ENCODE measurements around the gene SLC27A2. TPM values are rescaled to one million over a fixed set of nuclear protein-coding genes. Genes with fewer than 3 reads are reported as not detected.

SLC27A2 gene
- polyA plus RNA-seq, 1 donor: 29.6 TPM

DNA sequence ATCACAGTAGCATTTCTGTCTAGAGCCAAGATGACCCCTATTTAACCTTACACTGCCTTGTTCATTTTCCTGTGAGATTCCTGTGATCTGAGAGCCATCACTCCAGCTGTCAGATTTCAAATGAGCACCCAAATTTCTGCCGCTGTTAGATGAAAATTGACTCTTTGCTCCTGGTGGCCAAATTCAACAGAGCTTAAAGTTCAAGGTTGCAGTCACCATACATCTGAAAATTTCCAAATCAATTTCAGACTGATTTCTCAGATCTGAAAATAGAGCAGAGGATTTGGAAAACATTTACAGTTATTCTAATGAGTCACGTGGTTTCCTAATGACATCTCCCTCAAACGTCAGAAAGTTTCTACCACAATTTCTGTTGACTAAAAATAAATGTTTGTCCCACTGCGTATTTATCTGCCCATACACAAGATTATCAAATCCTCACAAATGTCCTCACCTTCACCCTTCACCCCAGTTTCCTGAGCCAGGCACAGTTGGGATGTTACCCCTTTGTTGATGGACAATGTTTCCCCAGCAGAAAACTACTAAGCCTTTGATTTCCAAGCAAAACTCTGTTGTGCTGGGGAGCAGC lies 67.1 kb downstream of the SLC27A2 start:
- Histone ChIP-seq H3K36me3 (ENCODE audit: control insufficient read depth, insufficient read depth, low read length) (no peaks in the 10 kb centered on the region), H3K27ac (ENCODE audit: low read length) (no peak overlapping the region), H3K4me3 (ENCODE audit: low read length) (no peak overlapping the region), H3K9me3 (ENCODE audit: control insufficient read depth, low read depth, low read length) (no peaks in the 10 kb centered on the region), H3K4me1 (ENCODE audit: control insufficient read depth, insufficient read depth, low read length) (no peaks in the 10 kb centered on the region), H3K27me3 (ENCODE audit: control insufficient read depth, insufficient read depth, low read length) (no peaks in the 10 kb centered on the region)
- no peak for DNase-seq
- 86% methylated on average over 2 of the region's 4 CpGs for WGBS (ENCODE audit: insufficient coverage, low lambda C conversion rate)

GRCh38 chr15:50249704-50250103 lies 67.7 kb downstream of the SLC27A2 start:
- no CpG with 5 or more reads among the region's 2 CpGs for WGBS (ENCODE audit: insufficient coverage, low lambda C conversion rate)
- no peak overlapping the region for H3K4me3 ChIP-seq (ENCODE audit: low read length)
- H3K4me1 ChIP-seq (ENCODE audit: control insufficient read depth, insufficient read depth, low read length): no peaks in the 10 kb centered on the region
- DNase-seq: no peak
- no peaks in the 10 kb centered on the region for H3K27me3 ChIP-seq (ENCODE audit: control insufficient read depth, insufficient read depth, low read length)
- no peaks in the 10 kb centered on the region for H3K36me3 ChIP-seq (ENCODE audit: control insufficient read depth, insufficient read depth, low read length)
- no peak overlapping the region for H3K27ac ChIP-seq (ENCODE audit: low read length)
- H3K9me3 ChIP-seq (ENCODE audit: control insufficient read depth, low read depth, low read length): no peaks in the 10 kb centered on the region

DNA sequence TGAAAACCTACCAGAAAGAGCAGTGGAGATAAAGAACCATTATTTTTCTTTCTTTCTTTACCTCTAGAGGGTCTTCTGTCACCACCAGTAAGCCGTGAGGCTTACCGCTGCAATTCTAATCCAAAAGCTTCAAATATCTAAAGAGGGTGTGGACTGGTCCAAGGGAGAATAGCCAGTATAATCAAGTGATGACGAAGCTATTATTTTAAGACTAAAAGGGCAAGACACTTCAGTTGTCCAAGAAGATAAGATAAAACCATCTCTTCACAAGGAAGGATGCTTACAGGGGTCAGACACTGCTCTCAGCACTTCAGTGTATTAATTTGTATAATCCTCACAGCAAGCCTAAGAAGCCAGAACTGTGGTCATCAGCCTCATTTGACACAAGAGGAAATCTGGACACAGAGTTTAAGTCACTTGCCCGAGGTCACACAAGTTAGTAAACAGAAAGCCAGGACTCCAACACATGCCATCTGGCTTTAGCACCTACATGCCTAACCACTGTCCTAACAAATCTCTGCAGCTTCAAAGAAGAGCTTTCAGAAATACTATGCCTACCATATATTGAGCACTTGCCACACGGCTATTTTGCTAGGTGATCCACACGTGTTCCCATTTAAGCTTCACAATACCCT lies 68.9 kb downstream of the SLC27A2 start:
- DNase-seq: no peak
- Histone ChIP-seq H3K27me3 (ENCODE audit: control insufficient read depth, insufficient read depth, low read length) (no peaks in the 10 kb centered on the region), H3K4me1 (ENCODE audit: control insufficient read depth, insufficient read depth, low read length) (no peaks in the 10 kb centered on the region), H3K27ac (ENCODE audit: low read length) (no peak overlapping the region), H3K36me3 (ENCODE audit: control insufficient read depth, insufficient read depth, low read length) (no peaks in the 10 kb centered on the region), H3K9me3 (ENCODE audit: control insufficient read depth, low read depth, low read length) (no peaks in the 10 kb centered on the region), H3K4me3 (ENCODE audit: low read length) (no peak overlapping the region)
- 100% methylated on average over 1 of the region's 6 CpGs for WGBS (ENCODE audit: insufficient coverage, low lambda C conversion rate)

GRCh38 chr15:50251638-50252182 lies 69.7 kb downstream of the SLC27A2 start:
- Histone ChIP-seq H3K4me3 (ENCODE audit: low read length) (no peak overlapping the region), H3K4me1 (ENCODE audit: control insufficient read depth, insufficient read depth, low read length) (no peaks in the 10 kb centered on the region), H3K27me3 (ENCODE audit: control insufficient read depth, insufficient read depth, low read length) (no peaks in the 10 kb centered on the region), H3K9me3 (ENCODE audit: control insufficient read depth, low read depth, low read length) (no peaks in the 10 kb centered on the region), H3K27ac (ENCODE audit: low read length) (no peak overlapping the region), H3K36me3 (ENCODE audit: control insufficient read depth, insufficient read depth, low read length) (no peaks in the 10 kb centered on the region)
- no peak for DNase-seq
- 94% methylated on average over 4 of the region's 11 CpGs for WGBS (ENCODE audit: insufficient coverage, low lambda C conversion rate)

DNA sequence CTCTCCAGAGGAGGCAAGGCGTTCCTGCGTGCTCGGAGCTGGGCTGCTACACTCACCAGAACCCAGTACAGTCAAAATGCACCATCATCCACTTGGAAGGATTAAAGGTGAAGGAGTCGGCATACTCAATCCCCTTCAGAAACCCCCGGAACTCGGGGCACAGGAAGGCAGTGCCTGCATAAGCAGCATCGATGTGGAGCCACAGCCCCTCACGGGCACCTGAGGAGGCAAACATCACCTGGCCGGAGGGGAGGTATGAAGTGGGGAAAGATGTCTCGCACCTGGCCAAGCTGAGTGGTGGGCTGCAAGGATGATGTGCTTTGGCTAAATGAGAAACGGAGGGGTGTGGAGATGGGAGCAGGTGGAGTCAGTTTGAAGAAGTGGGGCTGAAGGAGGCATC lies 70.6 kb downstream of the SLC27A2 start:
- DNase-seq: no peak
- Histone ChIP-seq H3K4me1 (ENCODE audit: control insufficient read depth, insufficient read depth, low read length) (no peaks in the 10 kb centered on the region), H3K4me3 (ENCODE audit: low read length) (no peak overlapping the region), H3K27ac (ENCODE audit: low read length) (no peak overlapping the region), H3K9me3 (ENCODE audit: control insufficient read depth, low read depth, low read length) (no peaks in the 10 kb centered on the region), H3K27me3 (ENCODE audit: control insufficient read depth, insufficient read depth, low read length) (no peaks in the 10 kb centered on the region), H3K36me3 (ENCODE audit: control insufficient read depth, insufficient read depth, low read length) (no peaks in the 10 kb centered on the region)
- no CpG with 5 or more reads among the region's 11 CpGs for WGBS (ENCODE audit: insufficient coverage, low lambda C conversion rate)

DNA sequence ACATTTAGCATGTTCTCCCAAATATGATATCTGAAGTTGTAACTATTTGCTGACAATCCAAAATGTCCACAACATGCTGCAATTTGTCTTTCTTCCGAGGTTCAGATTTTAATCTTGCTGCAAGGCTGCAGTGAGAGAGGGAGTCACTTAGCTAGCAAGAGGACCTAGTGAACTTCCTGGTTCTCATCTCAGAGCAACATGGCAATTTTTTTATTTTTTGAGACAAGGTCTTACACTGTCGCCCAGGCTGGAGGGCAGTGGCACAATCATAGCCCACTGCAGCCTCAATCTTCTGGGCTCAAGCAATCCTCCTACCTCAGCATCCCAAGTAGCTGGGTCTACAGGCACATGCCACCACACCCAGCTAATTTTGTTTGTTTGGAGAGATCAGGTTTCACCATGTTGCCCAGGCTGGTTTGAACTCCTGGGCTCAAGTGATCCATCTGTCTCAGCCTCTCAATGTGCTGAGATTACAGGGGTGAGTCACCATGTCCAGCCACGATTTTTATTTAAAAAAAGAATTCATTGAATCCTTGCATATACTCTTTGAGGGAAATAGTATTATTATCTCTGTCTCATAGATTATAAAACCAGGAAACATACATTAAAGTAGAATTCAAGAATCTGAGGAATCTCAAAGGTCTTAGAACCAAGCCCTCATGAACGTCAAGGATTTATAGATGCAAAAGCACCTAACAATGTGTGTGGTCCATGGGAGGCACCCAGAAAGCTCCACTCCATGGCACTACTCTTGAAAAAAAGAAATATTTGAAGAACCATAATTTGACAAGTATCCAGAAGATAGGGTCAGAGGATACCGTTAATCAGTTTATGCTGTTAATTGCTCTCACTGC lies 74.4 kb downstream of the SLC27A2 start:
- H3K4me3 ChIP-seq (ENCODE audit: low read length): no peak overlapping the region
- H3K9me3 ChIP-seq (ENCODE audit: control insufficient read depth, low read depth, low read length): no peaks in the 10 kb centered on the region
- no peak for DNase-seq
- H3K27me3 ChIP-seq (ENCODE audit: control insufficient read depth, insufficient read depth, low read length): no peaks in the 10 kb centered on the region
- no CpG with 5 or more reads among the region's 5 CpGs for WGBS (ENCODE audit: insufficient coverage, low lambda C conversion rate)
- H3K36me3 ChIP-seq (ENCODE audit: control insufficient read depth, insufficient read depth, low read length): no peaks in the 10 kb centered on the region
- no peaks in the 10 kb centered on the region for H3K4me1 ChIP-seq (ENCODE audit: control insufficient read depth, insufficient read depth, low read length)
- H3K27ac ChIP-seq (ENCODE audit: low read length): no peak overlapping the region

- no peaks in the 10 kb centered on the region for H3K27me3 ChIP-seq (ENCODE audit: control insufficient read depth, insufficient read depth, low read length)
- no peak overlapping the region for H3K4me3 ChIP-seq (ENCODE audit: low read length)
- no peaks in the 10 kb centered on the region for H3K9me3 ChIP-seq (ENCODE audit: control insufficient read depth, low read depth, low read length)
- no peaks in the 10 kb centered on the region for H3K4me1 ChIP-seq (ENCODE audit: control insufficient read depth, insufficient read depth, low read length)
- WGBS (ENCODE audit: insufficient coverage, low lambda C conversion rate): no CpG with 5 or more reads among the region's 8 CpGs
- DNase-seq: no peak
- H3K27ac ChIP-seq (ENCODE audit: low read length): no peak overlapping the region
- H3K36me3 ChIP-seq (ENCODE audit: control insufficient read depth, insufficient read depth, low read length): no peaks in the 10 kb centered on the region
These were observed 75.3 kb downstream of the SLC27A2 start for GRCh38 chr15:50257332-50257731.

GRCh38 chr15:50257924-50258323 lies 75.9 kb downstream of the SLC27A2 start:
- Histone ChIP-seq H3K36me3 (ENCODE audit: control insufficient read depth, insufficient read depth, low read length) (no peaks in the 10 kb centered on the region), H3K9me3 (ENCODE audit: control insufficient read depth, low read depth, low read length) (no peaks in the 10 kb centered on the region), H3K27ac (ENCODE audit: low read length) (no peak overlapping the region), H3K4me1 (ENCODE audit: control insufficient read depth, insufficient read depth, low read length) (no peaks in the 10 kb centered on the region), H3K4me3 (ENCODE audit: low read length) (no peak overlapping the region), H3K27me3 (ENCODE audit: control insufficient read depth, insufficient read depth, low read length) (no peaks in the 10 kb centered on the region)
- no peak for DNase-seq
- WGBS (ENCODE audit: insufficient coverage, low lambda C conversion rate): 100% methylated on average over 2 of the region's 3 CpGs

- Histone ChIP-seq H3K36me3 (ENCODE audit: control insufficient read depth, insufficient read depth, low read length) (no peaks in the 10 kb centered on the region), H3K4me1 (ENCODE audit: control insufficient read depth, insufficient read depth, low read length) (no peaks in the 10 kb centered on the region), H3K27ac (ENCODE audit: low read length) (no peak overlapping the region), H3K4me3 (ENCODE audit: low read length) (no peak overlapping the region), H3K27me3 (ENCODE audit: control insufficient read depth, insufficient read depth, low read length) (no peaks in the 10 kb centered on the region), H3K9me3 (ENCODE audit: control insufficient read depth, low read depth, low read length) (no peaks in the 10 kb centered on the region)
- DNase-seq: no peak
- no CpG with 5 or more reads among the region's 5 CpGs for WGBS (ENCODE audit: insufficient coverage, low lambda C conversion rate)
These were observed 77.3 kb downstream of the SLC27A2 start for GRCh38 chr15:50259276-50259675.

- Histone ChIP-seq H3K4me1 (ENCODE audit: control insufficient read depth, insufficient read depth, low read length) (no peaks in the 10 kb centered on the region), H3K36me3 (ENCODE audit: control insufficient read depth, insufficient read depth, low read length) (no peaks in the 10 kb centered on the region), H3K4me3 (ENCODE audit: low read length) (no peak overlapping the region), H3K9me3 (ENCODE audit: control insufficient read depth, low read depth, low read length) (no peaks in the 10 kb centered on the region), H3K27me3 (ENCODE audit: control insufficient read depth, insufficient read depth, low read length) (no peaks in the 10 kb centered on the region), H3K27ac (ENCODE audit: low read length) (no peak overlapping the region)
- no CpG with 5 or more reads among the region's 2 CpGs for WGBS (ENCODE audit: insufficient coverage, low lambda C conversion rate)
- DNase-seq: no peak
These were observed 79.0 kb downstream of the SLC27A2 start for GRCh38 chr15:50260969-50261496.

Data from large intestine (tissue), 3 donors.